Measurements from ENCODE around the gene CCSAP.

The CCSAP gene

DNA sequence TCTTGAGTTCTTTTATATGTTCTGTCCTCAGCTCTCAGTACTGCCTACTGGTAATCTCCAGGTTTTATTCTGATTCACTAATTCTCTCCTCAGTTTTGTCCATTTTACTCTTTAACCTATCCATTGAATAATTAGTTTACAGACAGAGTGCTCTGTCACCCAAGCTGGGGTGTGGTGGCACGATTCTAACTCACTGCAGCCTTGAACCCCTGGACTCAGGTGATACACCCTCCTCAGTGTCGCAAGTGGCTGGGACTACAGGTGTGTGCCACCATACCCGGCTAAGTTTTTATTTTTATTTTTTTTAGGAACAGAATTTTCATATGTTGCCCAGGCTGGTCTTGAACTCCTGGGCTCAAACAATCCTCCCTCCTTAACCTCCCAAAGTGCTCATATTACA lies 58.0 kb downstream of the CCSAP start:
- DNase-seq, result no peak

DNA sequence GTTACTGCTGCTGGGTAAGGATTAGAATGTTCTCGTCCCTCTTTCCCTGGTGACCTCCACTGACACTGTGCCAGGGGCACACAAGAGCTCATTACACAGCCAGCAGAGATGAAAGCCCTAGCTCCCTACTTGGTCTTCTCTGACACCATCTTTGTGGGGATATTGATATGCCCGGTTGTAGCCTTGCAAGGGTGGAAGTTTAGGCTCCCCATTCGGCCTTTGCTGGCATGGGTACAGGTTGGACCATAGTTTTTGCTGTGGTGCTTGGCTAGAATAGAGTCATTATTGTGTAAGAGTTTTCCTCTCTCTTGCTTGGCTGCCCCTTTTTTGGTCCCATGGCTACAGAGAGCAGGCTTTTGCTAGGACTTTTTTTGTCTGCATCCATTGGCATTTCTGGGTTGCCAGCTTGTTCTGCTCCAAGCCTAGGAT lies 59.6 kb downstream of the CCSAP start:
- DNase-seq, result no peak

GRCh38 chr1:229282295-229282823 lies 60.5 kb downstream of the CCSAP start:
- DNase-seq, result no peak

DNA sequence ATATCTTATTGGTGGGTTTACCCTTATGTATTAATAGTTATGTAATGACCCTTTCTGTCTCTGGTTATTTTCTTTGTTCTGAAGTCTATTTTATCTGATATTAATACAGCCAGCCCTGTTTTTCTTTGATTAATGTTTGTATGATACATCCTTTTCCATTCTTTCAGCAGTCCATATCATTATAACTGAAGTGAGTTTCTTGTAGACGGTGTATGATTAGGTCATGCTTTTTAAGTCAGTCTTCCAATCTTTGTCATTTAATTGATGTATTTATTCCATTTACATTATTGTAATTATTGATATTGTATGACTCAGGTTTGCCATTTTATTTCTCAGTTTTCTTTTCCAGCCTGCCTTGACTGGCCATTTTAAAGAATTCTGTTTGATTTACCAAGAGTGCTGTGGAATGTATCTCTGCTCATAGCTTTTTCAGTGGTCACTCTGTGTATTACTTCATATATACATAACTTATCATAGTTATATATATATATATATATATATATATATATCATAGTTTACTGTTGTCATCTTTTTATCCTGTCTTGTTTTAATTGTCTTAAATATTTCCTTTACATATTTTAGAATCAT lies 61.4 kb downstream of the CCSAP start:
- no peak for DNase-seq

DNA sequence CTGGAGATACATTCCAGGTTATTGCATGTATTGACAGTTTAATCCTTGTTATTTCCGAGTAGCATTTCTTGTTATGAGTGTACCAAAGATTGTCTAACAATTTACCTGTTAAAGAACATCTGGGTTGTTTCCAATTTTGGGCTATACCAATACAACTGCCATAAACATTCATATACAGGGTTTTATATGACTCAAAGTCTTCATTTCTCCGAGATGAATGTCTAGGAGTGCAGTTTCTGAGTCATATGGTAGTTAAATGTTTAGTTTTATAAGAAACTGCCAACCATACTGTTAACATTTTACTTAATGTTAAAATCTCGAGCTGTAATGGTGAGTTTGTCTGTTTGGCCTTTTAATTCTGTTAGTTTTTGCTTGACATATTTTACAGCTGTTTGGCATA lies 61.9 kb downstream of the CCSAP start:
- no peak for DNase-seq

GRCh38 chr1:229280037-229280828 lies 62.6 kb downstream of the CCSAP start:
- DNase-seq, result peak; percentile 48

GRCh38 chr1:229279242-229279641 lies 63.6 kb downstream of the CCSAP start:
- DNase-seq, result no peak

- DNase-seq, result no peak
Measured at GRCh38 chr1:229278120-229278741, 64.6 kb downstream of the CCSAP start.

GRCh38 chr1:229275005-229275404 lies 67.8 kb downstream of the CCSAP start:
- DNase-seq, result no peak

DNA sequence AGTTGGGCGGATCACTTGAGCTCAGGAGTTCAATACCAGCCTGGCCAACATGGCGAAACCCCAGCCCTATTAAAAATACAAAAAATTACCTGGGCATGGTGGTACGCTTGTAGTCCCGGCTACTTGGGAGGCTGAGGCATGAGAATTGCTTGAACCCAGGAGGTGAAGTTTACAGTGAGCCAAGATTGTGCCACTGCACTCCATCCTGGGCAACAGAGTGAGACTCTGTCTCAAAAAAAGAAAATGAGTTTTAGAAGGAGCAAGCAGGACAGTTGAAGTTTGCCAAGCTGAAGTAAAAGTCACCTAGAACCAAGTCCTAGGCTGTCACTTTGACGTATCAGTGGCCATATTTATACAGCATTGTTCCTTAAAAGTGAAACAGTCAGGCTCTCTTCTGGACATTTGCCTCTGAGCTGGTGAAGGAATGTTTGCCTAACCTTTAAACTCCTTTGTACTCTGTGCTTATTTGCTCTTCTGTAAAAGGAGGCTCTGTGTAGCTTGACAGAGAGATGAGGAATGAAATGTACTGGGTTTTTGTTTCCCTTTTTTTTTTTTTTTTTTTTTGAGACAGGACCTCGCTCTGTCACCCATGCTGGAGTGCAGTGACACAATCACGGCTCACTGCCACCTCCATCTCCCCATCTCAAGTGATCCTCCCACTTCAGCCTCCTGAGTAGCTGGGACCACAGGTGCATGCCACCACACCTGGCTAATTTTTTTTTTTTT lies 69.2 kb downstream of the CCSAP start:
- no peak for DNase-seq

DNA sequence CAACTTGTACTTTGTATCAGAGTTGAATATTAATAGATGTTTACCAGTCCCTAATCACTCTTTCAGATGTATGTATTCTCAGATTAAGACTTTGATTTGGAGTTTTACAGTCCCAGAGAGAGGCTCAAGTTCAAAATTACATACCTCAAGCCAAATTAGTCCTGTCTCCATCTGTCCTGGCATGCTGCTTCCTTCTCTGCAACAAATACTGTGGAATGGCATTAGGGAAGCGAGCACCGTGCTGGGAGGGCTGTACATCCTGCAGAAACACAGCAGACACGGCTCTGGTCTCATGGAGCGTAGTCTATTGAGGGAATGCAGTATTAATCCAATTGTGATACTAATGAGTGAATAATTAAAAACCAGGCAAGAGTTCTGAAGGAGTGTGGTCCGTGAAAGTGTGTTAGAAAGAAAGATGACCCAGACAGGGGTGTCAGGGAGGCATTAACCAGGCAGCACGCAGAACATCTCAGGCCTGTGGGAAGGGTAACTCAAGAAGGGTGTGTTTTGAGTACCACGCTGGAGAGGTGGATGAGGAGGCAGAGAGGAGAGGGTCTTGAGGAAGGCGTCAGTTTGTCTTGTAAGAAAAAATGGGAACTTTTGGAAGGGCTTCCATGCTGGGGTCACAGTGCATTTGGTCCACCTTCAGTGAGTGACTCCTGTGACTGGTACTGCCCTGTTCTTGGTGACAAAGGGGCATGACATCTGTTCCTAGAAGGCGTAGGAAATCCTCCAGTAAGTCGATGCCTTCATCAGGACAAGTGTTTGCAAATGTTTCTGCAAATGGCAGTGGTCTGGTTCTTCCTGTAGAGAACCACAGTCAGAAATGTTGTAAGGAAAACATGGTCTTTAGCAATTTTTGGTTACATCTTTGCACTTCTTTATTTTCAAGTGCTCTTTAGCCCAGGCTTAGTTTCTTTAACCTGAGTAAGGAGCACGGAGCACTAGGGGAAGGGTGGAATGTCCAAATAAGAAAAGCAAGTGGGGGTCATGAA lies 70.4 kb downstream of the CCSAP start:
- peak; percentile 51 for DNase-seq

- peak; percentile 74 for DNase-seq
Measured at GRCh38 chr1:229271448-229272159, 71.2 kb downstream of the CCSAP start.
